Measurements from ENCODE around the gene MZF1. TPM values are rescaled to one million over a fixed set of nuclear protein-coding genes. Genes with fewer than 3 reads are reported as not detected.
A peak's percentile ranks its signal among the peaks of the same experiment; 100 is the strongest.
"Not testable (repeated sequence)": the region's sequence is repeated elsewhere in the genome, so short reads cannot be mapped to it uniquely, and the experiment has no call there.

Gene MZF1
- 17.1 TPM for polyA plus RNA-seq (2013, experiment 1 of 2)
- polyA plus RNA-seq (2013, experiment 2 of 2), result 16.7 TPM

GRCh38 chr19:58572818-58573657, at the start of gene MZF1:
MZF1 (minus strand) TSS chr19:58573335; CDS start chr19:58571389, 1,946 bp downstream.
- H3K4me3 ChIP-seq (ENCODE audit: low read length in 2 of 2), result peak within 1 kb of the TSS; percentile 58 to 93
- peak within 1 kb of the TSS; percentile 47 for H2BK120ac ChIP-seq (ENCODE audit: low read depth, low read length)
- peak; percentile 100 for DNase-seq (ENCODE audit: low spot score)
- H3K4me1 ChIP-seq (ENCODE audit: control insufficient read depth in 2 of 2, insufficient read depth in 1 of 2, low read depth in 1 of 2, low read length in 2 of 2), result peaks cover 9 to 11% of the 10 kb centered on the region in 2 donors
- peak within 1 kb of the TSS; percentile 30 for H2AK5ac ChIP-seq (ENCODE audit: low read depth, low read length)
- H3K4me2 ChIP-seq (ENCODE audit: insufficient read depth, low read length, poor library complexity, severe bottlenecking), result peak within 1 kb of the TSS; percentile 81
- peak within 1 kb of the TSS; percentile 99 for H2BK5ac ChIP-seq (ENCODE audit: low read length)
- H3K27me3 ChIP-seq (ENCODE audit: control insufficient read depth in 3 of 3, insufficient read depth in 3 of 3, low read depth in 1 of 3, low read length in 3 of 3), result no peaks in the 10 kb centered on the region
- peak within 1 kb of the TSS; percentile 99 for H4K91ac ChIP-seq (ENCODE audit: low read depth, low read length, poor library complexity)
- peak within 1 kb of the TSS; percentile 98 for H3K27ac ChIP-seq (replicated peaks; ENCODE audit: low read length)
- H3K23ac ChIP-seq (ENCODE audit: low read depth, low read length, poor library complexity), result peak within 1 kb of the TSS; percentile 96
- H4K8ac ChIP-seq (ENCODE audit: low read depth, low read length), result peak within 1 kb of the TSS; percentile 94
- peaks cover 25 to 44% of the 10 kb centered on the region in 2 donors for H3K36me3 ChIP-seq (replicated peaks in 1 of 2; ENCODE audit: control insufficient read depth in 2 of 2, insufficient read depth in 2 of 2, low read length in 2 of 2)
- peaks cover 6% of the 10 kb centered on the region for H3K79me1 ChIP-seq (ENCODE audit: low read depth, low read length)
- H3K18ac ChIP-seq (ENCODE audit: low read length), result peak within 1 kb of the TSS; percentile 100
- peak within 1 kb of the TSS; percentile 49 for H3K14ac ChIP-seq (ENCODE audit: low read length)
- peak within 1 kb of the TSS; percentile 96 for H3K9ac ChIP-seq (ENCODE audit: low read depth, low read length, poor library complexity)
- no peaks in the 10 kb centered on the region for H3K9me3 ChIP-seq (replicated peaks in 1 of 2; ENCODE audit: control insufficient read depth in 2 of 2, insufficient read depth in 1 of 2, low read depth in 1 of 2, low read length in 2 of 2)
- H2BK12ac ChIP-seq (ENCODE audit: low read length), result peak within 1 kb of the TSS; percentile 33
- WGBS, 2 donors (ENCODE audit: extremely low coverage in 2 of 2, insufficient read length in 2 of 2, insufficient replicate concordance in 1 of 2), result no CpG with 5 or more reads among the region's 75 CpGs
- H2BK15ac ChIP-seq (ENCODE audit: low read length), result peak within 1 kb of the TSS; percentile 90
- peak within 1 kb of the TSS; percentile 78 for H2AFZ ChIP-seq (ENCODE audit: low read length)
- H3K4ac ChIP-seq (ENCODE audit: low read length), result peak within 1 kb of the TSS; percentile 4

GRCh38 chr19:58607213-58607612, 34.1 kb upstream of the MZF1 start:
- H3K36me3 ChIP-seq (replicated peaks in 1 of 2; ENCODE audit: control insufficient read depth in 2 of 2, insufficient read depth in 2 of 2, low read length in 2 of 2); H3K9me3 ChIP-seq (replicated peaks in 1 of 2; ENCODE audit: control insufficient read depth in 2 of 2, insufficient read depth in 1 of 2, low read depth in 1 of 2, low read length in 2 of 2); H2BK12ac ChIP-seq (ENCODE audit: low read length); H3K4me1 ChIP-seq (ENCODE audit: control insufficient read depth in 2 of 2, insufficient read depth in 1 of 2, low read depth in 1 of 2, low read length in 2 of 2); H3K14ac ChIP-seq (ENCODE audit: low read length); H3K79me1 ChIP-seq (ENCODE audit: low read depth, low read length); H3K23ac ChIP-seq (ENCODE audit: low read depth, low read length, poor library complexity); DNase-seq (ENCODE audit: low spot score); H3K4me3 ChIP-seq (ENCODE audit: low read length in 2 of 2); H3K9ac ChIP-seq (ENCODE audit: low read depth, low read length, poor library complexity); H2AFZ ChIP-seq (ENCODE audit: low read length); H4K91ac ChIP-seq (ENCODE audit: low read depth, low read length, poor library complexity); H3K4me2 ChIP-seq (ENCODE audit: insufficient read depth, low read length, poor library complexity, severe bottlenecking); H2BK15ac ChIP-seq (ENCODE audit: low read length); H3K27ac ChIP-seq (replicated peaks; ENCODE audit: low read length); H3K4ac ChIP-seq (ENCODE audit: low read length); H4K8ac ChIP-seq (ENCODE audit: low read depth, low read length); H3K18ac ChIP-seq (ENCODE audit: low read length); H2AK5ac ChIP-seq (ENCODE audit: low read depth, low read length); H2BK5ac ChIP-seq (ENCODE audit: low read length); H3K27me3 ChIP-seq (ENCODE audit: control insufficient read depth in 3 of 3, insufficient read depth in 3 of 3, low read depth in 1 of 3, low read length in 3 of 3); H2BK120ac ChIP-seq (ENCODE audit: low read depth, low read length): not testable (repeated sequence)
- no CpG with 5 or more reads among the region's 28 CpGs for WGBS, 2 donors (ENCODE audit: extremely low coverage in 2 of 2, insufficient read length in 2 of 2, insufficient replicate concordance in 1 of 2)

GRCh38 chr19:58606251-58606896, 33.2 kb upstream of the MZF1 start:
- not testable (repeated sequence) for H2AFZ ChIP-seq (ENCODE audit: low read length); H3K27ac ChIP-seq (replicated peaks; ENCODE audit: low read length); H3K9me3 ChIP-seq (replicated peaks in 1 of 2; ENCODE audit: control insufficient read depth in 2 of 2, insufficient read depth in 1 of 2, low read depth in 1 of 2, low read length in 2 of 2); H3K18ac ChIP-seq (ENCODE audit: low read length); H3K36me3 ChIP-seq (replicated peaks in 1 of 2; ENCODE audit: control insufficient read depth in 2 of 2, insufficient read depth in 2 of 2, low read length in 2 of 2); H3K4me1 ChIP-seq (ENCODE audit: control insufficient read depth in 2 of 2, insufficient read depth in 1 of 2, low read depth in 1 of 2, low read length in 2 of 2); H3K9ac ChIP-seq (ENCODE audit: low read depth, low read length, poor library complexity); H3K4me3 ChIP-seq (ENCODE audit: low read length in 2 of 2); H2BK15ac ChIP-seq (ENCODE audit: low read length); H3K14ac ChIP-seq (ENCODE audit: low read length); H3K23ac ChIP-seq (ENCODE audit: low read depth, low read length, poor library complexity); H2BK120ac ChIP-seq (ENCODE audit: low read depth, low read length); H3K4ac ChIP-seq (ENCODE audit: low read length); DNase-seq (ENCODE audit: low spot score); H4K91ac ChIP-seq (ENCODE audit: low read depth, low read length, poor library complexity); H3K79me1 ChIP-seq (ENCODE audit: low read depth, low read length); H3K4me2 ChIP-seq (ENCODE audit: insufficient read depth, low read length, poor library complexity, severe bottlenecking); H2BK12ac ChIP-seq (ENCODE audit: low read length); H4K8ac ChIP-seq (ENCODE audit: low read depth, low read length); H2AK5ac ChIP-seq (ENCODE audit: low read depth, low read length); H3K27me3 ChIP-seq (ENCODE audit: control insufficient read depth in 3 of 3, insufficient read depth in 3 of 3, low read depth in 1 of 3, low read length in 3 of 3); H2BK5ac ChIP-seq (ENCODE audit: low read length)
- WGBS, 2 donors (ENCODE audit: extremely low coverage in 2 of 2, insufficient read length in 2 of 2, insufficient replicate concordance in 1 of 2), result no CpG with 5 or more reads among the region's 62 CpGs

All from neuronal stem cell (in vitro differentiated cells).